Fibroblast of mammary gland (primary cell): Measurements from ENCODE around the gene SERPINF2.
"Not testable (repeated sequence)": the region's sequence is repeated elsewhere in the genome, so short reads cannot be mapped to it uniquely, and the experiment has no call there.

Experiments
- DNase-seq: peaks from one replicate; pipeline ENCODE4 v3.0.0-alpha.2; 2010; ENCODE audit warnings: low read depth
- H3K4me3 ChIP-seq: 2 replicates; pipeline ENCODE4 v1.5.1; 2011; ENCODE audit warnings: low read depth, mild to moderate bottlenecking, low read length, moderate library complexity; ENCODE audit not compliant: control insufficient read depth
- TF ChIP-seq, protein P1 (sequence below): conservative IDR thresholded peaks from 2 replicates; pipeline ENCODE4 v1.5.1; 2011; ENCODE audit warnings: low read depth, low read length, inconsistent platforms; ENCODE audit not compliant: control insufficient read depth, insufficient read depth

Gene SERPINF2

DNA sequence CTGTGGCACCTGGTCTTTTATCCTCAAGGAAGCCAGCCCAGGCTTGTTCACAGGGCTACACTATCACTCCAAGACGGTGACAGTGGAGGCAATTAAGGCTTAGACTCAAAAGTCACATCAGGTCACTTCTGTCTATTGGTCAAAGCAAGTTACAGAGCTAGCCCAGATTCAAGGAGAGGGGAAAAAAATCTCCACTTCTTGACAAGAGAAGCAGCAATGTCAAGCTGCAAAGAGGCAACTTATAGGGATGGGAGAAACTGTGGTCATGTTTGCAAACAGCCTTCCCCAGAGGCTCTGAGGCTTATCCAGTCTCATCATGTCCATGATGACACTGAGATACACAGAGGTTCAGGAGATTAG, 50.8 kb downstream of the SERPINF2 start:
- TF ChIP-seq, protein P1, sequence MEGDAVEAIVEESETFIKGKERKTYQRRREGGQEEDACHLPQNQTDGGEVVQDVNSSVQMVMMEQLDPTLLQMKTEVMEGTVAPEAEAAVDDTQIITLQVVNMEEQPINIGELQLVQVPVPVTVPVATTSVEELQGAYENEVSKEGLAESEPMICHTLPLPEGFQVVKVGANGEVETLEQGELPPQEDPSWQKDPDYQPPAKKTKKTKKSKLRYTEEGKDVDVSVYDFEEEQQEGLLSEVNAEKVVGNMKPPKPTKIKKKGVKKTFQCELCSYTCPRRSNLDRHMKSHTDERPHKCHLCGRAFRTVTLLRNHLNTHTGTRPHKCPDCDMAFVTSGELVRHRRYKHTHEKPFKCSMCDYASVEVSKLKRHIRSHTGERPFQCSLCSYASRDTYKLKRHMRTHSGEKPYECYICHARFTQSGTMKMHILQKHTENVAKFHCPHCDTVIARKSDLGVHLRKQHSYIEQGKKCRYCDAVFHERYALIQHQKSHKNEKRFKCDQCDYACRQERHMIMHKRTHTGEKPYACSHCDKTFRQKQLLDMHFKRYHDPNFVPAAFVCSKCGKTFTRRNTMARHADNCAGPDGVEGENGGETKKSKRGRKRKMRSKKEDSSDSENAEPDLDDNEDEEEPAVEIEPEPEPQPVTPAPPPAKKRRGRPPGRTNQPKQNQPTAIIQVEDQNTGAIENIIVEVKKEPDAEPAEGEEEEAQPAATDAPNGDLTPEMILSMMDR, result no peak
- no peak for DNase-seq
- H3K4me3 ChIP-seq, result no peak overlapping the region

DNA sequence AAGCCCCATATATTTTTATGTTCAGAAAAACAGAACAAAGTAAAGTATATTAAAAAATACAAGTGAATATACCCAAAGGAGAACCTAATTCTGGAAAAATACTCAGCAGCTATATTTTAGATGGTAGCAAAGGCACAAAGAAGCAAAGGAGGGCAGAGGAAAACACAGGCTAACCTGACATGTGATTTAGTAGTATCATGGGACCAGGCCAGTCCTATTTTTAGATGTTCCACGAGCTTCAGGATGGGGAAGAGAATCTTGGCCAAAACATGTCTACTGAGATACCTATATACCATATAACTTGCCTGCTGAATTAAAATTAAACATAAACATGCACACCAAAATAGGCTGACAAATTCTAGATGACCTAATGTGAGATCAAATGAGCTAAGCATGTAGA, 54.1 kb downstream of the SERPINF2 start:
- TF ChIP-seq, protein P1, result no peak
- DNase-seq, result no peak
- no peak overlapping the region for H3K4me3 ChIP-seq

DNA sequence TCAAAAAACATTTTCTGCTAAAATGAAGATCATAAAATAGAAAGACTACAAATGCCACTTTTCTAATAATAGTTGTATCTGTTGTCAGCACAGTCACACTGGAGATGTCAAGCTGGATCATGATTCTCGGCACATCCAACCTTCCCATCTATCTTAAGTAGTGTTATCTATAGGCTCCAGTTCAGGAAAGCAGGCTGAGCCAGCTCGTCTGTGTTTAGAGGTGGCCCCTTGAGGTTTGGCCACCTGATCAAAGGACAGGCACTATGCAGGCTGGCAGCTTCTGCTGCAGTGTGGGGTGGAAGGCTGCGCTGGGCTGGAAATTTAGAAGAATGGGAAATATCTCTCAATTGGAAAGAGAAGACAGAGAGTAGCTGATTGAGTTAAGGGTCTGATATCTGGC, 54.7 kb downstream of the SERPINF2 start:
- no peak for DNase-seq
- TF ChIP-seq, protein P1, result no peak
- H3K4me3 ChIP-seq, result no peak overlapping the region

DNA sequence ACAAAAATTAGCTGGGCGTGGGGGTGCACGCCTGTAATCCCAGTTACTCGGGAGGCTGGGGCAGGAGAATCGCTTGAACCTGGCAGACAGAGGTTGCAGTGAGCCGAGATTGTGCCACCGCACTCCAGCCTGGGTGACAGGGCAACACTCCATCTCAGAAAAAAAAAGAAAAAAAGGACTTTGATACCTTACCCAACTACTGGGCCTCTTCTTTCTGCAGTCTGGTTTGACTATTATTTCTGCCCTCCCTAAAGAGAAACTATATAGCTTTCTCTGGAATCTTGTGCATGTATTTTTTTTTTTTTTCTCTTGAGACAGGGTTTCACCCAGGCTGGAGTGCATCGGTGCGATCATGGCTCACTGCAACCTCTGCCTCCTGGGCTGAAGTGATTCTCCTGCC, 55.2 kb downstream of the SERPINF2 start:
- H3K4me3 ChIP-seq, DNase-seq: not testable (repeated sequence)

DNA sequence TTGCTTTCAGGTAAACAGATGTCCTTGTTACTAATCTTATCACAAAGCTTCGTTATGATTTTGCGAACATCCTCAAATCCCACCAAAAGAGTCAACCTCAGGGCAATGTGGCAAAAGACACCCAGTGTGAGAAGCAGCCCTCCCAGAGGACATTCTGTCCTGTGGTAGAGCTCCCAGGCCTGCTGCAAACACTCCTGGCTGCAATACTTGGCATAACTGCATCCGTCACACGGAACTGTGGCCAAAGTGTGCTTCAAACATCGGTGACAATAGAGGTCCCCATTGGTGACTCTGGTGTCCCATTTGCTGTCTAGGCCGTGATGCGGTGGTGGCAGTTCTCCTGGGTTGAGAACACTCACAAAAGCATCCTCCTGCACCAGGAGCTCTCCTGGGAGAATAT, 57.6 kb downstream of the SERPINF2 start:
- no peak for DNase-seq
- TF ChIP-seq, protein P1, result no peak
- H3K4me3 ChIP-seq, result no peak overlapping the region

DNA sequence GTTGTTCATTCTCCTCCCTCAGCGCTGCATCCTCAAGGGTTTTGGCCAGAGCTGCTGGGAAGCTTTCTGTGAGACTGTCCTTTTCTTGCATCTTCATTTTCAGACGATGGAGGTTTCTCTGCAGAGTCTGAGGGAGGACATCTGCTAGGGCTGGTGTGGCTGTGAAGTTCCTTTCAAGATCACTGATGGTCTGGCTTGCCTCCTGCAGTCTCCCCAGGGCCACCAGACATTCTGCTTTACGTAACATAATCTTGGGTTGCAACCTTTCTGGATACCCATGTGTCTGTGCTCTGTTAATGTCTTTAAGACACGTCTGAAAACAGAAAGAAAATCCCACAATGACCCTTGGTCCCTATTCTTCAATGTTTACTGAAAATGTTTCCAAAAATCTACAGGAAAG, 58.0 kb downstream of the SERPINF2 start:
- TF ChIP-seq, protein P1, result no peak
- H3K4me3 ChIP-seq, result no peak overlapping the region
- DNase-seq, result no peak

DNA sequence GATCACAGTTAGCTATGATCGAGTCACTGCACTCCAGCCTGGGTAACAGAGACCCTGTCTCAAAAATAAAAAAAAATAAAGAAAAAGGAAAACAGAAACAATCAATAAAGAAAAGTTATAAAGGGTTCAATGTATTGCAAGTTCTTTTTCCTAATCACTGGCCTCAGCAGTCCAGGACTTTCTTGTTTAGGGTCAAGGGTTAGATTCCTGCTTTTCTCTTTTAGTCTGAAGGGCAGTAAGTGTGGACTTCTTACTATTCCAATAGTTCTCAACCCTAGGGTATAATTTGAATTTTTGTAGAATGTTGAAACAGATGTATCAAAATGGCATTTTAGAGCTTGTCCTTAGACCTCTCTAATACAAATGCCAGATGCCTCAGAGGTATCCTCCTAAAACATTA, 59.8 kb downstream of the SERPINF2 start:
- TF ChIP-seq, protein P1, result no peak
- no peak overlapping the region for H3K4me3 ChIP-seq
- DNase-seq, result no peak
